Mesothelial cell of epicardium (in vitro differentiated cells): ENCODE results near the gene SLC27A2. TPM values are rescaled to one million over a fixed set of nuclear protein-coding genes. Genes with fewer than 3 reads are reported as not detected.

ENCODE experiments used
- DNase-seq, 2 experiments: peaks; one replicate each; pipeline ENCODE4 v3.0.0; 2021; ENCODE audit warnings: low spot score in 2 of 2; ENCODE audit not compliant: unreplicated experiment in 2 of 2
- H3K27ac Mint-ChIP-seq: 2 replicates; pipeline ENCODE4 v1.8.0; 2021; ENCODE audit warnings: mixed read lengths
- H3K27me3 Mint-ChIP-seq: 2 replicates; pipeline ENCODE4 v1.8.0; 2021; ENCODE audit warnings: low read depth, mixed read lengths
- H3K36me3 Mint-ChIP-seq: 2 replicates; pipeline ENCODE4 v1.8.0; 2021; ENCODE audit warnings: mixed read lengths
- H3K4me1 Mint-ChIP-seq: 2 replicates; pipeline ENCODE4 v1.8.0; 2021; ENCODE audit warnings: mixed read lengths
- H3K4me3 Mint-ChIP-seq: 2 replicates; pipeline ENCODE4 v1.8.0; 2021; ENCODE audit warnings: mild to moderate bottlenecking, moderate library complexity, mixed read lengths
- H3K9me3 Mint-ChIP-seq: 2 replicates; pipeline ENCODE4 v1.8.0; 2021; ENCODE audit warnings: mixed read lengths
- CTCF ChIP-seq: fragments of 200-600 bp; sonication (generic); IDR thresholded peaks from one replicate; pipeline ENCODE4 v1.5.0; 2021; ENCODE audit warnings: antibody characterized with exemption; ENCODE audit not compliant: unreplicated experiment
- total RNA-seq: library from RNA; stranded (reverse); gene quantifications from 3 replicates; pipeline ENCODE4 v1.2.1, GENCODE V29; 2021

The SLC27A2 gene
- total RNA-seq, 1 donor from 2014 or later = 3.1 TPM

GRCh38 chr15:50229336-50229735 lies 47.3 kb downstream of the SLC27A2 start:
- Mint-ChIP-seq H3K27ac (no peak overlapping the region), H3K9me3 (no peaks in the 10 kb centered on the region), H3K4me1 (no peaks in the 10 kb centered on the region), H3K4me3 (no peak overlapping the region), H3K36me3 (no peaks in the 10 kb centered on the region), H3K27me3 (no peaks in the 10 kb centered on the region)
- no peak for DNase-seq
- TF ChIP-seq CTCF = no peak

GRCh38 chr15:50231761-50232160 lies 49.8 kb downstream of the SLC27A2 start:
- no peak overlapping the region for H3K27ac Mint-ChIP-seq
- H3K9me3 Mint-ChIP-seq = no peaks in the 10 kb centered on the region
- H3K27me3 Mint-ChIP-seq = no peaks in the 10 kb centered on the region
- DNase-seq = no peak
- TF ChIP-seq CTCF = no peak
- H3K36me3 Mint-ChIP-seq = no peaks in the 10 kb centered on the region
- no peak overlapping the region for H3K4me3 Mint-ChIP-seq
- no peaks in the 10 kb centered on the region for H3K4me1 Mint-ChIP-seq

GRCh38 chr15:50232791-50233190 lies 50.8 kb downstream of the SLC27A2 start:
- H3K36me3 Mint-ChIP-seq = no peaks in the 10 kb centered on the region
- no peak for TF ChIP-seq CTCF
- H3K27ac Mint-ChIP-seq = no peak overlapping the region
- no peaks in the 10 kb centered on the region for H3K9me3 Mint-ChIP-seq
- no peak for DNase-seq
- H3K4me1 Mint-ChIP-seq = no peaks in the 10 kb centered on the region
- no peaks in the 10 kb centered on the region for H3K27me3 Mint-ChIP-seq
- no peak overlapping the region for H3K4me3 Mint-ChIP-seq

GRCh38 chr15:50233192-50233736 lies 51.3 kb downstream of the SLC27A2 start:
- Mint-ChIP-seq H3K4me3 (no peak overlapping the region), H3K36me3 (no peaks in the 10 kb centered on the region), H3K27me3 (no peaks in the 10 kb centered on the region), H3K27ac (no peak overlapping the region), H3K9me3 (no peaks in the 10 kb centered on the region), H3K4me1 (no peaks in the 10 kb centered on the region)
- no peak for DNase-seq
- TF ChIP-seq CTCF = no peak

- DNase-seq = no peak
- H3K4me3 Mint-ChIP-seq = no peak overlapping the region
- no peak for TF ChIP-seq CTCF
Measured at GRCh38 chr15:50234764-50235163, 52.8 kb downstream of the SLC27A2 start.

GRCh38 chr15:50235794-50236193 lies 53.8 kb downstream of the SLC27A2 start:
- Mint-ChIP-seq H3K27ac (no peak overlapping the region), H3K9me3 (no peaks in the 10 kb centered on the region), H3K27me3 (no peaks in the 10 kb centered on the region), H3K4me1 (no peaks in the 10 kb centered on the region), H3K4me3 (no peak overlapping the region), H3K36me3 (no peaks in the 10 kb centered on the region)
- TF ChIP-seq CTCF = no peak
- DNase-seq = no peak

More at GRCh38 chr15:50234764-50235163, 52.8 kb downstream of the SLC27A2 start:
- Mint-ChIP-seq H3K9me3 (no peaks in the 10 kb centered on the region), H3K4me1 (no peaks in the 10 kb centered on the region), H3K36me3 (no peaks in the 10 kb centered on the region), H3K27me3 (no peaks in the 10 kb centered on the region), H3K27ac (no peak overlapping the region)
